ENCODE results near the gene CEP112. TPM values are rescaled to one million over a fixed set of nuclear protein-coding genes. Genes with fewer than 3 reads are reported as not detected.
"Not testable (repeated sequence)": the region's sequence is repeated elsewhere in the genome, so short reads cannot be mapped to it uniquely, and the experiment has no call there.

The CEP112 gene
- total RNA-seq, 1 experiment from 2014 or later = 5.4 TPM

DNA sequence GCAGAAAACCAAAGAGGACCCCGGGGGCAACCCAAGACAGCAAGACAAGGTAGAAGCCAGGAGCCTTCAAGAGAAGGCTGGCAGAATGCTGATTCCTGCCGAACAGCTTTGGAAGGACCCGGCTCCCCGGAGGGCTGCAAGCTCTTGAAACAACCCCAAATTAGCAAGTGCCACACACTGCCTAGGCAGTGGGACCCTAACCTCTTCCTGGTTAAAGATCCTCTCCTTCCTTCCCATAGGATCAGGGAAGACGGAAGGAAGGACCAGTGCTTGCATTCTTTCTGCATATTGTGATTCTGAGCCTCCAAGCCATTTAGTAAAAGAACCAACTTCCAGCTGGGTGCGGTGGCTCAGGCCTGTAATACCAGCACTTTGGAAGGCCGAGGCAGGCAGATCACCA lies 508.5 kb downstream of the CEP112 start:
- CTCF ChIA-PET = no interaction called here
- no peak overlapping the region for H3K27ac Mint-ChIP-seq (ENCODE audit: unreplicated experiment)

DNA sequence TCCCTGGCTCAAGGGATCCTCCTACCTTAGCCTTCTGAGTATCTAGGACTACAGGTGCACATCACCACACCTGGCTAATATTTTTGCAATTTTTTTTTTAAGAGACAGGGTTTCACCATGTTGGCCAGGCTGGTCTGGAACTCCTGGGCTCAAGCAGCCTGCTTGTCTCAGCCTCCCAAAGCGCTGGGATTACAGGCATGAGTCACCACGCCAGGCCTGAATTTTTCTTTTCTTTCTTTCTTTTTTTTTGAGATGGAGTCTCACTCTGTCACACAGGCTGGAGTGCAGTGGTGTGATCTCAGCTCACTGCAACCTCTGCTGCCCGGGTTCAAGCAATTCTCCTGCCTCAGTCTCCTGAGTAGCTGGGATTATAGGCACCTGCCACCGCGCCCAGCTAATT lies 510.2 kb downstream of the CEP112 start:
- DNase-seq; CTCF ChIA-PET; H3K4me3 Mint-ChIP-seq (ENCODE audit: low read depth, unreplicated experiment); H3K4me1 Mint-ChIP-seq (ENCODE audit: low read depth, unreplicated experiment); H3K36me3 Mint-ChIP-seq (ENCODE audit: insufficient read depth, unreplicated experiment); intact Hi-C loops (cut with micrococcal nuclease; ENCODE audit: unreplicated experiment); H3K9me3 Mint-ChIP-seq (ENCODE audit: low read depth, unreplicated experiment); BruUV-seq (replicated peaks); H3K27ac Mint-ChIP-seq (ENCODE audit: unreplicated experiment): not testable (repeated sequence)
- peaks cover 13% of the 10 kb centered on the region for H3K27me3 Mint-ChIP-seq (ENCODE audit: unreplicated experiment)

More for the DNA sequence above, 508.5 kb downstream of the CEP112 start:
- no peak for DNase-seq
- intact Hi-C loops (cut with micrococcal nuclease; ENCODE audit: unreplicated experiment) = no loop called here
- Mint-ChIP-seq H3K27me3 (ENCODE audit: unreplicated experiment) (peaks cover 13% of the 10 kb centered on the region), H3K4me1 (ENCODE audit: low read depth, unreplicated experiment) (no peaks in the 10 kb centered on the region), H3K36me3 (ENCODE audit: insufficient read depth, unreplicated experiment) (no peaks in the 10 kb centered on the region), H3K9me3 (ENCODE audit: low read depth, unreplicated experiment) (no peaks in the 10 kb centered on the region), H3K4me3 (ENCODE audit: low read depth, unreplicated experiment) (no peak overlapping the region)
- TF ChIP-seq, protein P1, sequence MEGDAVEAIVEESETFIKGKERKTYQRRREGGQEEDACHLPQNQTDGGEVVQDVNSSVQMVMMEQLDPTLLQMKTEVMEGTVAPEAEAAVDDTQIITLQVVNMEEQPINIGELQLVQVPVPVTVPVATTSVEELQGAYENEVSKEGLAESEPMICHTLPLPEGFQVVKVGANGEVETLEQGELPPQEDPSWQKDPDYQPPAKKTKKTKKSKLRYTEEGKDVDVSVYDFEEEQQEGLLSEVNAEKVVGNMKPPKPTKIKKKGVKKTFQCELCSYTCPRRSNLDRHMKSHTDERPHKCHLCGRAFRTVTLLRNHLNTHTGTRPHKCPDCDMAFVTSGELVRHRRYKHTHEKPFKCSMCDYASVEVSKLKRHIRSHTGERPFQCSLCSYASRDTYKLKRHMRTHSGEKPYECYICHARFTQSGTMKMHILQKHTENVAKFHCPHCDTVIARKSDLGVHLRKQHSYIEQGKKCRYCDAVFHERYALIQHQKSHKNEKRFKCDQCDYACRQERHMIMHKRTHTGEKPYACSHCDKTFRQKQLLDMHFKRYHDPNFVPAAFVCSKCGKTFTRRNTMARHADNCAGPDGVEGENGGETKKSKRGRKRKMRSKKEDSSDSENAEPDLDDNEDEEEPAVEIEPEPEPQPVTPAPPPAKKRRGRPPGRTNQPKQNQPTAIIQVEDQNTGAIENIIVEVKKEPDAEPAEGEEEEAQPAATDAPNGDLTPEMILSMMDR (IDR thresholded peaks at IDR 0.05; ENCODE audit: unreplicated experiment) = no peak
- BruUV-seq (replicated peaks) = no TSS peak

GRCh38 chr17:65679165-65679845 lies 512.6 kb downstream of the CEP112 start:
- Mint-ChIP-seq H3K36me3 (ENCODE audit: insufficient read depth, unreplicated experiment) (no peaks in the 10 kb centered on the region), H3K9me3 (ENCODE audit: low read depth, unreplicated experiment) (no peaks in the 10 kb centered on the region), H3K4me1 (ENCODE audit: low read depth, unreplicated experiment) (no peaks in the 10 kb centered on the region), H3K27me3 (ENCODE audit: unreplicated experiment) (peaks cover 13% of the 10 kb centered on the region), H3K27ac (ENCODE audit: unreplicated experiment) (no peak overlapping the region), H3K4me3 (ENCODE audit: low read depth, unreplicated experiment) (no peak overlapping the region)
- TF ChIP-seq, protein P1 (IDR thresholded peaks at IDR 0.05; ENCODE audit: unreplicated experiment) = no peak
- intact Hi-C loops (cut with micrococcal nuclease; ENCODE audit: unreplicated experiment) = no loop called here
- BruUV-seq (replicated peaks) = no TSS peak
- DNase-seq = no peak
- CTCF ChIA-PET = interaction anchor here (0.6 kb wide), 1 partner anchor 229 kb away, joined by 6 read pairs; no protein-coding TSS in a partner anchor

DNA sequence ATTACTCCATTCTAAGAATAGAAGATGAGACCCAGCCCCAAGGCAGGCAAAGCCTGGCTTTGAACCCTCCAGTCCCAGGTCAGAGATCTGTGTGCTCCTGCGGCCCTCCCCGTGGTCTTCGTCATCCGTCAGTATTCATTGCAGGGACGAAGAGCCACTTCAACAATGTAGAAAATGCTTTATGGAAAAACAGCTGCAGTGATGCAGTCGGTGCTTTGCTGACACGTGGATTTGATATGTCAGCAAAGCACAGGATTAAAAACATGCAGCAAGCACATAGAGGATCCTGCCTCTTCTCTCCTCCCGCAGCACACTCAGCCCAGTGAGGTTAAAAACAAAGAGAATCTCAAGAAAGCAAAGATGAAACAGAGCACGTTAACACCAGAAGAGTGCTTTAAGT lies 513.4 kb downstream of the CEP112 start:
- Mint-ChIP-seq H3K4me1 (ENCODE audit: low read depth, unreplicated experiment) (no peaks in the 10 kb centered on the region), H3K27ac (ENCODE audit: unreplicated experiment) (no peak overlapping the region), H3K9me3 (ENCODE audit: low read depth, unreplicated experiment) (no peaks in the 10 kb centered on the region), H3K4me3 (ENCODE audit: low read depth, unreplicated experiment) (no peak overlapping the region), H3K36me3 (ENCODE audit: insufficient read depth, unreplicated experiment) (no peaks in the 10 kb centered on the region), H3K27me3 (ENCODE audit: unreplicated experiment) (peaks cover 13% of the 10 kb centered on the region)
- TF ChIP-seq, protein P1 (IDR thresholded peaks at IDR 0.05; ENCODE audit: unreplicated experiment) = no peak
- BruUV-seq (replicated peaks) = no TSS peak
- no peak for DNase-seq
- CTCF ChIA-PET = interaction anchor here (0.6 kb wide), 1 partner anchor 228 kb away, joined by 6 read pairs; no protein-coding TSS in a partner anchor
- intact Hi-C loops (cut with micrococcal nuclease; ENCODE audit: unreplicated experiment) = no loop called here

GRCh38 chr17:65677932-65678331 lies 514.0 kb downstream of the CEP112 start:
- TF ChIP-seq, protein P1 (IDR thresholded peaks at IDR 0.05; ENCODE audit: unreplicated experiment) = no peak
- Mint-ChIP-seq H3K36me3 (ENCODE audit: insufficient read depth, unreplicated experiment) (no peaks in the 10 kb centered on the region), H3K4me3 (ENCODE audit: low read depth, unreplicated experiment) (no peak overlapping the region), H3K9me3 (ENCODE audit: low read depth, unreplicated experiment) (no peaks in the 10 kb centered on the region), H3K27ac (ENCODE audit: unreplicated experiment) (no peak overlapping the region), H3K4me1 (ENCODE audit: low read depth, unreplicated experiment) (no peaks in the 10 kb centered on the region), H3K27me3 (ENCODE audit: unreplicated experiment) (peaks cover 13% of the 10 kb centered on the region)
- no TSS peak for BruUV-seq (replicated peaks)
- intact Hi-C loops (cut with micrococcal nuclease; ENCODE audit: unreplicated experiment) = no loop called here
- DNase-seq = no peak
- CTCF ChIA-PET = no interaction called here

Data from Calu3 (cell line).